Measurements from ENCODE around the gene SLC1A4.

The SLC1A4 gene

DNA sequence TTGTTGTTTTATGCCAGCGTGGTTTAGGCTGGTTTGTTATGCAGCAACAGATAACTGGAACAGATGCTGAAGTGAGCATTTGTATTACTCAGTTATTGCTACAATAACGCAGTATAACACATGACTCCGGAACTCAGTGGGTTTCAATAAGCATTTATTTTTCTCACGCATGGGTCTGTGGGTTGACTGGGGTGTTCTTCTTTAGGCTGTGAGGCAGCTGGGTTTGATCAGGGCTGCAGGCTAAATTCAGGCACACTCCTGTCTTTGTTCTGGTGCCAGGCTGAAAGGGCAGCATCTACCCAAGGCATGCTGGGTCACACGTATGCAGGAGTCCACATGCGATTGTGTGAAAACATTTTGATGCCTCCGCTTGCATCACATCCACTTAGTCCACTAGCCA lies 3.8 kb upstream of the SLC1A4 start:
- peaks cover 51% of the 10 kb centered on the region for H3K27me3 ChIP-seq (ENCODE audit: insufficient read depth, low read length)
- no peak overlapping the region for H3K9ac ChIP-seq (ENCODE audit: low read depth, low read length)
- no peaks in the 10 kb centered on the region for H3K9me3 ChIP-seq (ENCODE audit: insufficient read depth, low read depth, low read length)
- no peak overlapping the region for H3K27ac ChIP-seq (ENCODE audit: low read length)
- H3K4me3 ChIP-seq (ENCODE audit: low read length): no peak overlapping the region
- H3K36me3 ChIP-seq (ENCODE audit: insufficient read depth, low read depth, low read length): no peaks in the 10 kb centered on the region
- no peaks in the 10 kb centered on the region; the same call in 1 of the 2 replicates for H3K4me1 ChIP-seq (ENCODE audit: insufficient read depth, low read length)

DNA sequence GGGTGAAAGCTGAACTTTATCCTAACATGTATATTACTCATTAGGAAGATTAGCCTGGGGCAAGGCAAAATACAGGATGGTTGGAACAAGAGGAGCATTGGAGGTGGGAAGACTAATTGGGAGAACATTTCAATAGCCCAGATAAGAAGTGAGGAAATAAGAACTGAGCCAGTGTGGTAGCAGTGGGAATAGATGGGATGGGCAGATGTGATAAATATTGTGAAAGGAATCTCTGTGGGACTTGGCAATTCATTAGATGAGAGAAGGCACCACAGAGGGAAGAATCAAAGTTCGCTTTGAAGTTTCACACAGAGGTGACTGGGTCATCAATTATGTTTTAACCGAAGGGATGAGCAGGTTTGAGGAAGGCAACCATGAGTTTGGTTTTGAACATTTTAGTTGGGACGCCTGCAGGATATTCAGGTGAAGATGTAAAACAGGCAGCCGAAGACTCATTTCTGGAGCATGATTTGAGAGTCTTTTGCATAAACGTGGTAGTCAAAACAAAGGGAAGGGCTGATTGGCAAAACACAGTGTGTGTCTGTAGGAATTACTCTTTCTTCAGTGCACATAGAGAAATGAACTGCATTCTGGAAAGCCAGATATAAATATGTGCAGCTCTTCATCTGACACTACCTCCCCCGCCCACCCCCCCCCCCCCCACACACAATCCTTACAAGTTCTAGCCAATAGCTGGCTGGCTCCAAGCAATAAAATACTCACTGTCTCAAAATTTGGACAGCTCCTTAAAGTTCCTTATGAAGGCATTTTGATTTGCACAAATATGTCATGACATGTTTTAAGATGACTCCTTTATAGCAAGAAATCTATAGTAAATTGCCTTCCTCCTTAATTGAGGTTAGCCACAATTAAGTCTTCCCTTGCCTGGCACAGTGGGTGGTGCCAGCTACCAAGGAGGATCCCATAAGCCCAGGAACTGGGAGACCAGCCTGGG lies 1.9 kb upstream of the SLC1A4 start:
- H3K36me3 ChIP-seq (ENCODE audit: insufficient read depth, low read depth, low read length): no peaks in the 10 kb centered on the region
- no peak overlapping the region for H3K27ac ChIP-seq (ENCODE audit: low read length)

DNA sequence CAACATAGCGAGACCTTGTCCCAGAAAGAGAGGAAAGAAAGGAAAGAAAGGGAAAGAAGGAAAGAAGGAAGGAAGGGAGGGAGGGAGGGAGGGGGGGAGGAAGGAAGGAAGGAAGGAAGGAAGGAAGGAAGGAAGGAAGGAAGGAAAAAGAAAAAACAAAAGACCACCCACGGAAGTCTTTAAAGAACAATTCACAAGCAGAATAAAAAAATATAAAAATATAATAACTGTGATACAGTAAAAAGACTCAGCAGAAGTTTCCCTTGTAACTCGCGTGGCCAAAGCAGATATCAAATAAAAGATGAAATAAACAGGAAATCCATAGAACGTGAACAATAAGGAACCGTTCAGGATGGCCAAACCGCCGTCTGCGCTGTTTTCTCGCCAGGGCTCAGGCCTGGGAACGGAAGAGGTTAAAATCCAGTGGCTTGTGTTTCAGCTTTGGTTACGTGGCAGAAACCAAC lies 1.2 kb upstream of the SLC1A4 start:
- Histone ChIP-seq H3K4me3 (ENCODE audit: low read length) (peak overlapping the region; percentile 80), H3K27me3 (ENCODE audit: insufficient read depth, low read length) (peaks cover 76% of the 10 kb centered on the region), H3K9me3 (ENCODE audit: insufficient read depth, low read depth, low read length) (no peaks in the 10 kb centered on the region), H3K36me3 (ENCODE audit: insufficient read depth, low read depth, low read length) (no peaks in the 10 kb centered on the region), H3K4me1 (ENCODE audit: insufficient read depth, low read length) (no peaks in the 10 kb centered on the region; the same call in 1 of the 2 replicates), H3K27ac (ENCODE audit: low read length) (no peak overlapping the region), H3K9ac (ENCODE audit: low read depth, low read length) (peak overlapping the region; percentile 73; the same call in 1 of the 2 replicates)

More for the DNA sequence above, 1.9 kb upstream of the SLC1A4 start:
- H3K27me3 ChIP-seq (ENCODE audit: insufficient read depth, low read length): peaks cover 69% of the 10 kb centered on the region
- no peak overlapping the region for H3K4me3 ChIP-seq (ENCODE audit: low read length)
- H3K4me1 ChIP-seq (ENCODE audit: insufficient read depth, low read length): no peaks in the 10 kb centered on the region; the same call in 1 of the 2 replicates
- no peaks in the 10 kb centered on the region for H3K9me3 ChIP-seq (ENCODE audit: insufficient read depth, low read depth, low read length)
- H3K9ac ChIP-seq (ENCODE audit: low read depth, low read length): no peak overlapping the region

DNA sequence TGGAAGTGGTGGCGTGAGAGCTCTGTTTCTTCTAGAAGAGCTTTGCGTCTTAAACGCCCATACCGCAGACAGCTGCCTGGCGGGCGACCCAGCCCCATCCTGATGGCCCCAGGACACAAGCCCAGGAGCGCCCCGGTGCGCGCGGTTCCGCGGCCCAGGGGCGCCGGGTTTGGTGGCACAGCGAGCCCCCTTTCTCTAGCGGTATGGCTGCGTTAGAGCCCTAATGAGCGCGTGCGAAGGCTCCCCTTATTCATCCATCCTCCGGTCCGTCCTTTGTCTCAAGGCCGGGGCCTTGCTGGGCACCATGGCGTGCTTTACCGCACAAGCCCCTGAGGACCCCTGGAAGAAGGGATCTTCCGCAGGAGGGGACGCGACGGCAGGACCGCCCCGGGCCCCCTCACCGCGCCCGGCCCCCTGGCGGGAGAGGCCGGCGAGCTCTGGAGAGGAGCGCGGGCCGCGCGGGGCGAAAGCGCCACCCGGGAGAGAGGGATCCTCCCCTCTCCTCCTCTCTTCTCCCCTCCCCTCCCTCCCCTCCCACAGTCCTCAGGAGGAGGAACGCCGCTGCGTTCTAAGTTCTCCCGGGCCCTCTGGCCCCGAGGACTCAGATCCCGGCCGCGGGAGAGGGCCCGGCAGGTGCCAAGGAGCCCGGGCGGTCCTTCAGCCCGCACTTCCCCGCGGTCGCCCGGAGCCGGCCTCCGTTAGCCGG lies 626 bp upstream of the SLC1A4 start:
- no peak overlapping the region for H3K27ac ChIP-seq (ENCODE audit: low read length)
- H3K4me1 ChIP-seq (ENCODE audit: insufficient read depth, low read length): no peaks in the 10 kb centered on the region; the same call in 1 of the 2 replicates
- H3K9me3 ChIP-seq (ENCODE audit: insufficient read depth, low read depth, low read length): no peaks in the 10 kb centered on the region
- H3K9ac ChIP-seq (ENCODE audit: low read depth, low read length): peak overlapping the region; percentile 73; the same call in 1 of the 2 replicates
- H3K4me3 ChIP-seq (ENCODE audit: low read length): peak overlapping the region; percentile 80
- H3K27me3 ChIP-seq (ENCODE audit: insufficient read depth, low read length): peaks cover 80% of the 10 kb centered on the region
- H3K36me3 ChIP-seq (ENCODE audit: insufficient read depth, low read depth, low read length): no peaks in the 10 kb centered on the region

DNA sequence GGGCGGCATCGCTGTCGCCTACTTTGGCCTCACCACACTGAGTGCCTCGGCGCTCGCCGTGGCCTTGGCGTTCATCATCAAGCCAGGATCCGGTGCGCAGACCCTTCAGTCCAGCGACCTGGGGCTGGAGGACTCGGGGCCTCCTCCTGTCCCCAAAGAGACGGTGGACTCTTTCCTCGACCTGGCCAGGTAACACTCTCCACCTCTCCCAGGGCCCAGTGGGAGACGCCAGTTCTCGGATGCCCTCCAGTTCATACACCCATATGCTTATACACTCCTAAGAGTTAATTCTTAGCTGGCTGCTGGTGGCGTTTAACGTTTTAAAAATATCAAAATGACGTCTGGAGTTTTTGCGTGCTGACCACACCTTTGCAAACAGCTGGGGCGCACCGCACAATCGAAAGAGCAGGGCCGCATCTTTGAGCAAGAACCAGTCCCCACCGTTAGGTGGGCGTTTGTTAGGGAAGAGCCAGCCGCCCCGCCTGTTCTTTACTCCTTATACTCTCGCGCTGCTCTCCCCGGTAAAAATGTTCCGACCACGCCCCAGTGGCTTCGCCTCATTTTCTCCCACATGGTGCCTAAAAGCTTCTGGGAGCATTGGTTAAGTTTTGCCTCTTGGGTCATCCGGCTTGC lies 899 bp downstream of the SLC1A4 start:
- H3K27me3 ChIP-seq (ENCODE audit: insufficient read depth, low read length): peaks cover 88% of the 10 kb centered on the region
- H3K4me3 ChIP-seq (ENCODE audit: low read length): peak overlapping the region; percentile 80
- H3K36me3 ChIP-seq (ENCODE audit: insufficient read depth, low read depth, low read length): no peaks in the 10 kb centered on the region
- H3K4me1 ChIP-seq (ENCODE audit: insufficient read depth, low read length): no peaks in the 10 kb centered on the region; the same call in 1 of the 2 replicates
- no peaks in the 10 kb centered on the region for H3K9me3 ChIP-seq (ENCODE audit: insufficient read depth, low read depth, low read length)
- H3K27ac ChIP-seq (ENCODE audit: low read length): no peak overlapping the region
- no peak overlapping the region for H3K9ac ChIP-seq (ENCODE audit: low read depth, low read length)

DNA sequence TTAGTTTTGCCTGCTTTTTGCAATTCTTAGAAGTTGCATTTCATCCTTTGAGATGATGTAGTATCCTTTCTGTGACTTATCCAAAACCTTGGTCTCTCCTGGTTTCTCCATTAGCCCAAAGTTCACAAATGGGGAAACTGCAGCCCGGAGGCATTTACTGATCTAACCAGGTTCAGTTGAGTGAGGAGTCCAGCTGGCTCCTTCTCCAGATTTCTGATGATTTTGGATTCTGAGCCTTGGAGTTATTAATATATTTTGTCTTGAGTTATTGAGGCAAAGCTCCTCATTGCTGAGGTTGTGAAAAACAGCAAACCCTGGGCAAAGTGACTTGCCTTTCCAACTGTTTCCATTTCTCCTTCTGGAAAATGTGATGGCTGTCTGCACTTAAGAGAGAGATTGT lies 1.7 kb downstream of the SLC1A4 start:
- Histone ChIP-seq H3K9ac (ENCODE audit: low read depth, low read length) (no peak overlapping the region), H3K4me1 (ENCODE audit: insufficient read depth, low read length) (no peaks in the 10 kb centered on the region; the same call in 1 of the 2 replicates), H3K4me3 (ENCODE audit: low read length) (0 out of 2 replicates have a peak overlapping the region, but pooled peaks have one; percentile 80), H3K9me3 (ENCODE audit: insufficient read depth, low read depth, low read length) (no peaks in the 10 kb centered on the region), H3K27ac (ENCODE audit: low read length) (no peak overlapping the region), H3K27me3 (ENCODE audit: insufficient read depth, low read length) (peaks cover 83% of the 10 kb centered on the region), H3K36me3 (ENCODE audit: insufficient read depth, low read depth, low read length) (no peaks in the 10 kb centered on the region)

DNA sequence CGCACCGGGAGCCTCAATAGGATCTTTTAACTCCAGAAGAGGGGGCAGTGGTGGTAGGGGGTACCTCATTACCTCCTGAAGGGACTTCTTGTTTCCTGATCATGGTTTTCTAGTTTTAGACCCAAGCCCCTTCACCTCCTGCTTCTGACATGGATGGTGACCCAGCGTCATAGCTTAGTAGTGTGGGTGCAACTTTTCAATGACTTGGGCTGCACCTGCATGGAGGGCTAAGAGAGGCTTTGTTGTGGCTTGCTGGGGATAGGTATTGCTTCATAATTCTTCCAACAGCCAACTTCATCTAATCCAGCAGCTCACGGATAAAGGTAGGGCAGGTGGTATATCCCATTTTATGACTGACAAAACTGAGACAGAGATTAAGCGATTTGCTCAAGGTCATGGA lies 3.0 kb downstream of the SLC1A4 start:
- Histone ChIP-seq H3K27ac (ENCODE audit: low read length) (no peak overlapping the region), H3K4me1 (ENCODE audit: insufficient read depth, low read length) (no peaks in the 10 kb centered on the region; the same call in 1 of the 2 replicates), H3K27me3 (ENCODE audit: insufficient read depth, low read length) (peaks cover 70% of the 10 kb centered on the region), H3K36me3 (ENCODE audit: insufficient read depth, low read depth, low read length) (no peaks in the 10 kb centered on the region), H3K4me3 (ENCODE audit: low read length) (no peak overlapping the region), H3K9ac (ENCODE audit: low read depth, low read length) (no peak overlapping the region), H3K9me3 (ENCODE audit: insufficient read depth, low read depth, low read length) (no peaks in the 10 kb centered on the region)

DNA sequence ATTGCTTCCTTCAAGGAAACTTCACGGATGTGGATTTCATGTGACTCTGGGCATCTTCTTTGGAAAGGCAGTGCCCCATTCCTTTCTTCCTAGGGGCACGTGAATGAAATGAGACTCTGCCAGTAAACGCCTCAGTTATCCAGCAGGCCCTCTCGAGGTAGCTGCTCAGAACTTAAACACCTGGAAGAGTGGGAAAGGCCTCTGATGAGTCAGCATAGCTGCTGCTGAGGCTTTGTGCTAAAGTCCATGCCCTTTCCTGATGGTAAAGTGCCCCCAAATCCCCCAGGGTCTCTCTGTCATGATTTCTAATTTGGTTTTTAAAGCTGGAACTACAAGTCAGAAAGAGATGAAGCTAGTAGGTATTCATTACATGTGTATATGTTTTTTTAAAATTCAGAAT lies 3.8 kb downstream of the SLC1A4 start:
- H3K36me3 ChIP-seq (ENCODE audit: insufficient read depth, low read depth, low read length): no peaks in the 10 kb centered on the region
- H3K4me3 ChIP-seq (ENCODE audit: low read length): no peak overlapping the region
- no peak overlapping the region for H3K9ac ChIP-seq (ENCODE audit: low read depth, low read length)
- peaks cover 62% of the 10 kb centered on the region for H3K27me3 ChIP-seq (ENCODE audit: insufficient read depth, low read length)
- no peaks in the 10 kb centered on the region for H3K9me3 ChIP-seq (ENCODE audit: insufficient read depth, low read depth, low read length)
- no peak overlapping the region for H3K27ac ChIP-seq (ENCODE audit: low read length)
- H3K4me1 ChIP-seq (ENCODE audit: insufficient read depth, low read length): no peaks in the 10 kb centered on the region; the same call in 1 of the 2 replicates

DNA sequence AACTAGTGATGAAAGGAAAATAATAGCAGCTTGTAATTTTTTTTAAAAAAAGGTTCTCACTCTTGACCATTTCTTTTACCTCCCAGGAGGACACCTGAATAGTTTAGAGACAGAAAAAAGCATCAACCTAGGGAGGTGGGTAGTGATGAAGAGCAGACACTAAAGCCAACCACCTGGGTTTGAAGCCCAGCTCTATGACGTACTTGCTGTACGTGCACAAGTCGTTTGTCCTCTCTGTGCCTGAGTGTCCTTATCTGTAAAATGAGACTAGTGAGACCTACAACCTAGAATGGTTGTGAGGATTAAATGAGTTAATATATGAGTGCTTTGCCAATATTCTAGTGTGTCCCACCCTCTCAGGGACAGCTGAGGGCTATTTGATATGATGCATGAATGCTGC lies 5.8 kb downstream of the SLC1A4 start:
- Histone ChIP-seq H3K4me3 (ENCODE audit: low read length) (no peak overlapping the region), H3K9ac (ENCODE audit: low read depth, low read length) (no peak overlapping the region), H3K27me3 (ENCODE audit: insufficient read depth, low read length) (peaks cover 41% of the 10 kb centered on the region), H3K9me3 (ENCODE audit: insufficient read depth, low read depth, low read length) (no peaks in the 10 kb centered on the region), H3K27ac (ENCODE audit: low read length) (no peak overlapping the region), H3K36me3 (ENCODE audit: insufficient read depth, low read depth, low read length) (no peaks in the 10 kb centered on the region), H3K4me1 (ENCODE audit: insufficient read depth, low read length) (peaks cover 3% of the 10 kb centered on the region; the same call in 1 of the 2 replicates)

DNA sequence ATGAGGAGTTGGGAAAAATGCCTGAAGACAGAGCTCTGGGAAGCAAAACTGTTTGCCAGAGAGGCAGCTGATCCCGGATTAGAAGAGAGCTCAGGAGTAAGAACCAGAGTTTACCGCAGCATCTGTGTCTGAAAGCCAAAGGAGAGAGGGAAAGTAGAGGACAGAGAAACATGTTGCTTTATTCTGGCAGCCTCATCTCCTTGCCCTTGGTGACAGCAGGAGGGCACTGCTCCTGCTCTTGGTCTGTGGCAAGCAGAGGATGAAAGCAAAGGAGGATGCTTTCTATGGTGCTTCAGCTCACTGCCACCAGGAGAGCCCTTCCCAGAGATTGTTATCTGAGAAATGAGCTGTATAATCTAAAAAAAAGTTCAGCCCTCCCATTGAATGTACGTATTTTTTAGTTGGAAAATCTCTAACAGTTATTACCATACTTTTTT lies 7.7 kb downstream of the SLC1A4 start:
- Histone ChIP-seq H3K9me3 (ENCODE audit: insufficient read depth, low read depth, low read length) (no peaks in the 10 kb centered on the region), H3K9ac (ENCODE audit: low read depth, low read length) (no peak overlapping the region), H3K27me3 (ENCODE audit: insufficient read depth, low read length) (peaks cover 23% of the 10 kb centered on the region), H3K36me3 (ENCODE audit: insufficient read depth, low read depth, low read length) (no peaks in the 10 kb centered on the region), H3K4me1 (ENCODE audit: insufficient read depth, low read length) (0 out of 2 replicates have a peak, but pooled peaks cover 3% of the 10 kb centered on the region), H3K4me3 (ENCODE audit: low read length) (no peak overlapping the region), H3K27ac (ENCODE audit: low read length) (no peak overlapping the region)

DNA sequence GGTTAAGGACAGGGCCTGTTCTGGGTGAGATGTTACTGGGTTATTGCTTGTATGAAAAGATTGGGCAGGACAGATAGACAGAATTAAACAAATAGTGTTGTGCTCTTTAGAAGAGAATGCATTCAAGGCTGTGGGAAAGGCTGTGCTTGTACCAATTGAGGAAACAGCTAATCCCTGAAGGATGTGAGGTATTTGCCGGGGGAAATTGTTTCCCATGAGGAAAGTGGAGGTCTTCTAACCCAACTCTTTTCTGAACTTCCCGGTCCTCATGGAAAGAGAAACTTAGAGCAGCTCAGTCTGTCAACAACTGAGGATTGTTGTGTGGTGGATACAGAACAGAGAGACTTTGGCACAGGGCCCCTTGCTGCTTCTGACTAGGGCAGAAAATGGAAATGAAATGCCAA lies 9.5 kb downstream of the SLC1A4 start:
- Histone ChIP-seq H3K27ac (ENCODE audit: low read length) (no peak overlapping the region), H3K4me3 (ENCODE audit: low read length) (no peak overlapping the region), H3K36me3 (ENCODE audit: insufficient read depth, low read depth, low read length) (no peaks in the 10 kb centered on the region)

More for the DNA sequence above, 9.5 kb downstream of the SLC1A4 start:
- Histone ChIP-seq H3K9ac (ENCODE audit: low read depth, low read length) (no peak overlapping the region), H3K27me3 (ENCODE audit: insufficient read depth, low read length) (peaks cover 7% of the 10 kb centered on the region; the same call in 1 of the 2 replicates), H3K9me3 (ENCODE audit: insufficient read depth, low read depth, low read length) (no peaks in the 10 kb centered on the region), H3K4me1 (ENCODE audit: insufficient read depth, low read length) (0 out of 2 replicates have a peak, but pooled peaks cover 3% of the 10 kb centered on the region)
